GM21737 (cell line): ENCODE measurements around the gene GZMM.

ENCODE experiments used
- ATAC-seq: cut with Tn5 transposase; IDR thresholded peaks from one replicate; pipeline ENCODE4 v1.9.1; 2021; ENCODE audit warnings: mild to moderate bottlenecking, moderate library complexity; ENCODE audit not compliant: unreplicated experiment

GZMM gene

GRCh38 chr19:558770-559439, 15.1 kb downstream of the GZMM start:
- no peak for ATAC-seq

DNA sequence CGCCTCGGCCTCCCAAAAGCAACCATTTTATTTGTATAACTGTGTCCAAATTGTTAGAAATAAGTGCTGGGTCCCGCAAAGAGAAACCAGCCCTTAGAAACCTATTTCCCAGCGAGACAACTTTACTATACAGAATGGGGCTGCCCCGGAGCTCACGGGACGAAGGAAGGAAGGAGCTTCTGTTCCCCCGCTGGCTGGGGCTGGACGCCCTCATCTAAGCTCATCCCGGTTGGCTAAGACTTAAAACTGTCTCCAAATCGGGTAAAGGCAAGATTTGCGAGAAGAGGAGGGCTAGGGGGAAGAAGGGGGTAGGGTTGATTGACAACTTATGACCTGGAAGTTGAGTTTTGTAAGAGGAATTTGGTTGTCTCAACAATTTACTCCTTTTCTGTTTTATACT, 16.3 kb downstream of the GZMM start:
- no peak for ATAC-seq

- no peak for ATAC-seq
Observed at GRCh38 chr19:566403-566802, 22.6 kb downstream of the GZMM start.

DNA sequence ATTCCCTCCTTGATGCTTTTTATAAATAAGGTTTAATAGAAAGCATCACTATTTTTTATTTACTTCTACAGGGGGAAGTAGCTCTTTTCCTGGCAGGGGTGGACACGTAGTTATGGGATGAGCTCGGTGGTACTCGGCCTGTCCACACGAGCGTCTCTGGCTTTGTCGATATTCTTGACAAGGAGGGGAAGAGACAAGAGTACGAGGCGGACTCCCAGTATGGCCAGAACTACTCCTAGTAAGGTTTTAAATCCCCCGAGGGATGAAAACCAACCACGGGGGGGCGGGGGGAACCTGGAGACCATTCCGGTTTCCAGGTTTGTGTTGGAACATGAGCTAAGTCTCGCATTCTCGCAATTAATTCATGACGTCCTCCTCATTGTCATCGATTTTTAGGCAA, 23.0 kb downstream of the GZMM start:
- ATAC-seq = no peak

DNA sequence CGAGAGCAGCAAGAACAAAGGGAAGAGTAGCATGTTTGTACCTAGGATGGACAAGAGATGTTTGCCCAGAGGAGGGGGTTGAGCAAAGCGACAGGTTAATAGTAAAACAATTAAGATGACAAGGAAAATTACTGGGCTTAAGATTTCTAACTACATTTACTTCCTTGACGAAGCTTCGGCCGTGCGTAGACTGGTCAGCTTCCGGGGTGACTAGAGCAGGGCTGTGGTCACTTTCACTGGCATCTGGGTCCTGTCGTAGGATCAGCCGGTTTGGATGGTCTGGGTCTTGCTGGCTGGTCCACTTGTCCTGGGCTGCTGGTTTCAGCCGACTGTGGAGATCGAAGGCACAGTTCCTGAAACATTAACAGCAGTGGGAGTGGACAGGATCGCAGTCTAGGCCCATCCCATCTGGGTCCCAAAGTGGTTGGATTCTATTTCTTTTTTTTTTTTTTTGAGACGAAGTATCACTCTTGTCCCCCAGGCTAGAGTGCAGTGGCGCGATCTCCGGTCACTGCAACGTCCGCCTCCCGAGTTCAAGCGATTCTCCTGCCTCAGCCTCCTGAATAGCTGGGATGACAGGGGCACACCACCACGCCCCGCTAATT, 23.5 kb downstream of the GZMM start:
- ATAC-seq = no peak

GRCh38 chr19:570251-570686, 26.4 kb downstream of the GZMM start:
- no peak for ATAC-seq

GRCh38 chr19:570937-571565, 27.2 kb downstream of the GZMM start:
- no peak for ATAC-seq

DNA sequence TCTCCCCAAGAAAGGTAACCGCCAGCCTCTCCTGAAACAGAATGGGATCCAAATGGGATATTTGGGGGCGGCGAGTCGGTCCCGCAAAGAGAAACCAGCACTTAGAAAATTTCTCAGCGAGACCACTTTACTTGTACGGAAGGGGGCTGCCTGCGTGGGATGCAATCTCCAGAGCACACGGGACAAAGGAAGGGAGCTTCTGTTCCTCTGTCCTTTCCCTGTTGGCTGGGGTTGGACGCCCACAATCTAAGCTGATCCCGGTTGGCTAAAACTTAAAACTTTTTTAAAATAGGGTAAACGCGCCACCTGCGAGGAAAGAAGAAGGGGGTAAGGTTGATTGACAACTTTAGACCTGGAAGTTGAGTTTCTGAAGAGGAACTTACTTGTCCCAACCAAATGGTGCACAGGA, 27.7 kb downstream of the GZMM start:
- peak; percentile 14 for ATAC-seq

DNA sequence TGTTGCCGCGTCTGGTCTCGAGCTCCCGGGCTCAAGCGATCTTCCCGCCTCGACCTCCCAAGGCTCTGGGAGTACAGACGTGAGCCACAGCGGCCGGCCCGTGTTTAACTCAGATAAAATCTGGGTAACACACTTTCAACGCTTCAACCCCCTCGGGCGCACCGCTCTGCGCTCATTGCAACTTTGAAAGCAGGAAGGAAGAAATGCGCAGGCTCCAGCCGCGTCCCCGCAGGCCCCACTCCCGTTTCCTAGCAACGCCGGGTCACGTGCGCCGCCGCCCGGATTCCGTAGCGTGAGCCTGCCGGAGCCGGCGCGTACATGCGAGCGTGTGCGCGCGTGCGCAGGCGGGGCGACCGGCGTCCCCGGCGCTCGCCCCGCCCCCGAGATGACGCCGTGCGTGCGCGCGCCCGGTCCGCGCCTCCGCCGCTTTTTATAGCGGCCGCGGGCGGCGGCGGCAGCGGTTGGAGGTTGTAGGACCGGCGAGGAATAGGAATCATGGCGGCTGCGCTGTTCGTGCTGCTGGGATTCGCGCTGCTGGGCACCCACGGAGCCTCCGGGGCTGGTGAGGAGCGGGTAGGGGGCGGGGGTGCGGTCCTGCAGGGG, 28.4 kb downstream of the GZMM start, which contains the start of gene BSG:
TSS of gene BSG (plus strand) at position 457 of the 603 bp plus-strand sequence. CDS start at position 496, 39 bp downstream.
- peak; percentile 65 for ATAC-seq

- ATAC-seq = peak; percentile 2
Observed at GRCh38 chr19:572743-573518, 29.1 kb downstream of the GZMM start.

- ATAC-seq = no peak
Observed at GRCh38 chr19:573519-573825, 29.6 kb downstream of the GZMM start.

- ATAC-seq = no peak
Observed at GRCh38 chr19:574658-575526, 31.0 kb downstream of the GZMM start.

DNA sequence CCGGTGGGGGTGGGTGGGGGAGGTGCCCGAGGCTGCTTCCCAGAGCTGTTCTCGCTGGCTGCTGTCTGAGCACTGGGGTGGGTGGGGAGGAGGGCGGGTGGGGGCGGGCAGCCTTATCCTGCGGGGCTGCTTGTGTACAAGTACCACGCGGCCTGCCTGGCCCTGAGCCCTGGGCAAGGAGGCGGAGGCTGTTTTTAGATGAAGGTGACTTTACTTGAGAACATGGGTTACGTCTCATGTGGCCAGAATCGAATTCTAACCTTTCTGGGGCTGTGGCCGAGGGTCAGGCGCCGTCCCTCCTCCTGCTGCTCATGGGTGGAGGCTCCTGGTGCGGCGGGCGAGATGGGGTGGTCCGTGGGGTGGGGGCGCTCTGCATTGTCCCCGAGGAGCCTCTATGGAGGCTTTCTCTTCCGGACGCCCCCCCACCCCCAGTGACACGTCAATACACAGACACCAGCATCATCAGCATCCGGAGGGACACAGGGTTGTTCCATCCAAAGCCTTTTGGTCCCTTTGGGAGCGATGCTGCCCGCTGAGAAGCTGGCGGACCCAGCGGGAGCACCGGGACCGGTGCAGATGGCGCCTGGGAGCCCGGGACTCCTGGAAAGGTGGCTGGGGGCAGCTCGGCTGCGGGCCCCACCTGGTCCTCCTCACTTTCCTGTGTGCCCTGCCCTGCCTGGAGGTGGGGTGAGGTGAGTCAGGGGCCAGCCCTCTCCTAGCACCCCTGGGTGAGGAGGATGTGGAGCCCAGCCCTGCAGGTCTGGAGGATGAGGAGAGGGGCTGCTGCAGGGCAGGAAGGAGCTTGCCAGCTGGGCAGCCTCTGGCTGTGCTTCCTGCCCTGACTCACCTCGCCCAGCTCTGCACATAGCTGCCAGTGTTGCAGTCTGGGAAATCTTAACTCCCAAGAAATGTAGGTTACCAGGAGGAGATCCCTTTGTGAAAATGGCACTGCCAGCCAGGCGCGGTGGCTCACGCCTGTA, 32.0 kb downstream of the GZMM start:
- no peak for ATAC-seq

- ATAC-seq = no peak
Observed at GRCh38 chr19:576768-577438, 33.0 kb downstream of the GZMM start.

DNA sequence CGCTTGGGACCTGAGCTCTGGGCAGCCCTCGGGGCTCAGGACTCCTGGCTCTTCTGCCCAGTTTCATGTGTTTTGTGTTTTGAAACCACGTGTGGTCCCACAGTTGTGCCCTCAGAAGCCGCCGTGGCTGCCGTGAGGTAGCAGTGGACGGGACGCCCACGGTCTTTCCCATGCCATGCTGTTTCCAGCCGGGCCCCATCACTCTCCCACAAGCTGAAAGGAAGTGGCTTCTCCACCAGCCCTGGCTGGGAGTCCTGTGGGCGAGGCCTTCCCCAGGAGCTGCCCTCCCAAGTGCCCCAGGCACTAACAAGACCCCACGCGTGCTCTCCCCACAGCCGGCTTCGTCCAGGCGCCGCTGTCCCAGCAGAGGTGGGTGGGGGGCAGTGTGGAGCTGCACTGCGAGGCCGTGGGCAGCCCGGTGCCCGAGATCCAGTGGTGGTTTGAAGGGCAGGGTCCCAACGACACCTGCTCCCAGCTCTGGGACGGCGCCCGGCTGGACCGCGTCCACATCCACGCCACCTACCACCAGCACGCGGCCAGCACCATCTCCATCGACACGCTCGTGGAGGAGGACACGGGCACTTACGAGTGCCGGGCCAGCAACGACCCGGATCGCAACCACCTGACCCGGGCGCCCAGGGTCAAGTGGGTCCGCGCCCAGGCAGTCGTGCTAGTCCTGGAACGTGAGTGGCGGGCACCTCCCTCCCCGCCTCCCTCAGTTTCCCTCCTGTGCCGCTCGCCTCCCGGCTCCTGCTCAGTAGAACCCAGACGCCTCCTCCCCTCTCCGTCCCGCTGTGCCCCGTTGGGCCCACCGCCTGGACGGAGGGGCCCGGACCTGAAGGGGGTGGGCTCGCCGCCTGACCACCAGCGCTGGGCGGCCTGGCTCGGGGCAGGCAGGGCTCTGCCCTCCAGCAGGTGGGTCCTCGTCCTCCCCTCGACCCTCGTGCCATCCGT, 33.9 kb downstream of the GZMM start:
- ATAC-seq = no peak

DNA sequence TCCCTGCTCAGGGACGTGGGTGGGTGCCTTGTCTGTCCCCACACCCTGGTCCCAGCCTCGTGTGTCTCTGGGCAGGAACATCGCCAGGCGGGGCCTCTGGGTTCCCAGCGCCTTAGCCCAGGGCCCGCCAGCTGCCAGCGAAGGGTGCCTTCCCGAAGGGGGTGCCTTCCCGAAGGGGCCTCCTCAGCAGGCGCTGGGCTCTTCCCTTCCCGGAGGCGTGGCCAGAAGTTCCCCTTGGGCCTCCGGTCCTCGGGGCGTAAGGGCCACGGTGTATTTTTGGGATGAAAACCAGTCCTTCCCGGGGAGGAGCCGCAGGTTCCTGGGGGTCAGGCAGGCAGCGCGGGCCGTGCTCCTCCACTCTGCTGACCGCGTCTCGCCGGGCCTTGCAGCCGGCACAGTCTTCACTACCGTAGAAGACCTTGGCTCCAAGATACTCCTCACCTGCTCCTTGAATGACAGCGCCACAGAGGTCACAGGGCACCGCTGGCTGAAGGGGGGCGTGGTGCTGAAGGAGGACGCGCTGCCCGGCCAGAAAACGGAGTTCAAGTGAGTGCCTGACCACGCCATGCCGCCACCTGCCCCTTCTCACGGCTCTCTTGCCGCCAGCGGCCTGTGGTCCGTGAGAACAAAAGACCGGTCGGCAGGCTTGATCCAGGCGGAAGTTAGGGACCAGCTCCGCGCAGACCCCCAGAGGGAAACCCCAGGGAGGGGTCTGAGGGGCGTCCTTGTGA, 35.4 kb downstream of the GZMM start:
- no peak for ATAC-seq

- ATAC-seq = no peak
Observed at GRCh38 chr19:579842-580155, 35.9 kb downstream of the GZMM start.
